ENCODE measurements around the gene RADIL.

The RADIL gene

GRCh38 chr7:4838626-4839334 is 44.7 kb downstream of the RADIL start:
- H3K9ac ChIP-seq (ENCODE audit: low read depth in 1 of 2, low read length in 2 of 2) = no peak overlapping the region
- no peaks in the 10 kb centered on the region for H3K36me3 ChIP-seq (ENCODE audit: control insufficient read depth in 2 of 2, insufficient read depth in 2 of 2, low read length in 2 of 2)
- H3K9me3 ChIP-seq (ENCODE audit: control insufficient read depth in 2 of 2, low read length in 2 of 2) = no peaks in the 10 kb centered on the region
- H3K4me1 ChIP-seq (ENCODE audit: control insufficient read depth in 2 of 2, insufficient read depth in 2 of 2, low read length in 2 of 2) = no peaks in the 10 kb centered on the region
- H3K27me3 ChIP-seq (ENCODE audit: control insufficient read depth in 2 of 2, insufficient read depth in 2 of 2, low read length in 2 of 2) = no peaks in the 10 kb centered on the region
- H3K4me3 ChIP-seq (ENCODE audit: low read length in 2 of 2) = no peak overlapping the region
- H3K27ac ChIP-seq (ENCODE audit: low read depth in 2 of 2, low read length in 2 of 2) = no peak overlapping the region

GRCh38 chr7:4837803-4838625 is 45.5 kb downstream of the RADIL start:
- Histone ChIP-seq H3K9ac (ENCODE audit: low read depth in 1 of 2, low read length in 2 of 2) (no peak overlapping the region), H3K4me3 (ENCODE audit: low read length in 2 of 2) (no peak overlapping the region), H3K36me3 (ENCODE audit: control insufficient read depth in 2 of 2, insufficient read depth in 2 of 2, low read length in 2 of 2) (no peaks in the 10 kb centered on the region), H3K27me3 (ENCODE audit: control insufficient read depth in 2 of 2, insufficient read depth in 2 of 2, low read length in 2 of 2) (no peaks in the 10 kb centered on the region), H3K4me1 (ENCODE audit: control insufficient read depth in 2 of 2, insufficient read depth in 2 of 2, low read length in 2 of 2) (no peaks in the 10 kb centered on the region), H3K9me3 (ENCODE audit: control insufficient read depth in 2 of 2, low read length in 2 of 2) (no peaks in the 10 kb centered on the region), H3K27ac (ENCODE audit: low read depth in 2 of 2, low read length in 2 of 2) (no peak overlapping the region)

- Histone ChIP-seq H3K4me3 (ENCODE audit: low read length in 2 of 2) (no peak overlapping the region), H3K9me3 (ENCODE audit: control insufficient read depth in 2 of 2, low read length in 2 of 2) (no peaks in the 10 kb centered on the region), H3K9ac (ENCODE audit: low read depth in 1 of 2, low read length in 2 of 2) (no peak overlapping the region), H3K36me3 (ENCODE audit: control insufficient read depth in 2 of 2, insufficient read depth in 2 of 2, low read length in 2 of 2) (no peaks in the 10 kb centered on the region), H3K4me1 (ENCODE audit: control insufficient read depth in 2 of 2, insufficient read depth in 2 of 2, low read length in 2 of 2) (no peaks in the 10 kb centered on the region), H3K27ac (ENCODE audit: low read depth in 2 of 2, low read length in 2 of 2) (no peak overlapping the region), H3K27me3 (ENCODE audit: control insufficient read depth in 2 of 2, insufficient read depth in 2 of 2, low read length in 2 of 2) (no peaks in the 10 kb centered on the region)
These were observed 46.3 kb downstream of the RADIL start for GRCh38 chr7:4837041-4837802.

GRCh38 chr7:4836206-4836661 is 47.3 kb downstream of the RADIL start:
- Histone ChIP-seq H3K4me1 (ENCODE audit: control insufficient read depth in 2 of 2, insufficient read depth in 2 of 2, low read length in 2 of 2) (no peaks in the 10 kb centered on the region), H3K36me3 (ENCODE audit: control insufficient read depth in 2 of 2, insufficient read depth in 2 of 2, low read length in 2 of 2) (no peaks in the 10 kb centered on the region), H3K27me3 (ENCODE audit: control insufficient read depth in 2 of 2, insufficient read depth in 2 of 2, low read length in 2 of 2) (no peaks in the 10 kb centered on the region), H3K9me3 (ENCODE audit: control insufficient read depth in 2 of 2, low read length in 2 of 2) (no peaks in the 10 kb centered on the region), H3K27ac (ENCODE audit: low read depth in 2 of 2, low read length in 2 of 2) (no peak overlapping the region), H3K9ac (ENCODE audit: low read depth in 1 of 2, low read length in 2 of 2) (no peak overlapping the region), H3K4me3 (ENCODE audit: low read length in 2 of 2) (no peak overlapping the region)

- Histone ChIP-seq H3K9me3 (ENCODE audit: control insufficient read depth in 2 of 2, low read length in 2 of 2) (no peaks in the 10 kb centered on the region), H3K4me3 (ENCODE audit: low read length in 2 of 2) (no peak overlapping the region), H3K27me3 (ENCODE audit: control insufficient read depth in 2 of 2, insufficient read depth in 2 of 2, low read length in 2 of 2) (no peaks in the 10 kb centered on the region), H3K27ac (ENCODE audit: low read depth in 2 of 2, low read length in 2 of 2) (no peak overlapping the region), H3K9ac (ENCODE audit: low read depth in 1 of 2, low read length in 2 of 2) (no peak overlapping the region), H3K36me3 (ENCODE audit: control insufficient read depth in 2 of 2, insufficient read depth in 2 of 2, low read length in 2 of 2) (no peaks in the 10 kb centered on the region), H3K4me1 (ENCODE audit: control insufficient read depth in 2 of 2, insufficient read depth in 2 of 2, low read length in 2 of 2) (no peaks in the 10 kb centered on the region)
These were observed 47.9 kb downstream of the RADIL start for GRCh38 chr7:4835398-4836205.

GRCh38 chr7:4834601-4835397 is 48.7 kb downstream of the RADIL start:
- Histone ChIP-seq H3K27me3 (ENCODE audit: control insufficient read depth in 2 of 2, insufficient read depth in 2 of 2, low read length in 2 of 2) (no peaks in the 10 kb centered on the region), H3K36me3 (ENCODE audit: control insufficient read depth in 2 of 2, insufficient read depth in 2 of 2, low read length in 2 of 2) (no peaks in the 10 kb centered on the region), H3K9me3 (ENCODE audit: control insufficient read depth in 2 of 2, low read length in 2 of 2) (no peaks in the 10 kb centered on the region), H3K4me3 (ENCODE audit: low read length in 2 of 2) (no peak overlapping the region), H3K4me1 (ENCODE audit: control insufficient read depth in 2 of 2, insufficient read depth in 2 of 2, low read length in 2 of 2) (no peaks in the 10 kb centered on the region), H3K9ac (ENCODE audit: low read depth in 1 of 2, low read length in 2 of 2) (no peak overlapping the region), H3K27ac (ENCODE audit: low read depth in 2 of 2, low read length in 2 of 2) (no peak overlapping the region)

GRCh38 chr7:4833691-4834600 is 49.6 kb downstream of the RADIL start:
- H3K9ac ChIP-seq (ENCODE audit: low read depth in 1 of 2, low read length in 2 of 2) = no peak overlapping the region
- no peak overlapping the region for H3K27ac ChIP-seq (ENCODE audit: low read depth in 2 of 2, low read length in 2 of 2)
- H3K36me3 ChIP-seq (ENCODE audit: control insufficient read depth in 2 of 2, insufficient read depth in 2 of 2, low read length in 2 of 2) = no peaks in the 10 kb centered on the region
- H3K4me1 ChIP-seq (ENCODE audit: control insufficient read depth in 2 of 2, insufficient read depth in 2 of 2, low read length in 2 of 2) = no peaks in the 10 kb centered on the region
- no peak overlapping the region for H3K4me3 ChIP-seq (ENCODE audit: low read length in 2 of 2)
- no peaks in the 10 kb centered on the region for H3K9me3 ChIP-seq (ENCODE audit: control insufficient read depth in 2 of 2, low read length in 2 of 2)
- H3K27me3 ChIP-seq (ENCODE audit: control insufficient read depth in 2 of 2, insufficient read depth in 2 of 2, low read length in 2 of 2) = no peaks in the 10 kb centered on the region

GRCh38 chr7:4833176-4833575 is 50.3 kb downstream of the RADIL start:
- Histone ChIP-seq H3K9me3 (ENCODE audit: control insufficient read depth in 2 of 2, low read length in 2 of 2) (no peaks in the 10 kb centered on the region), H3K4me1 (ENCODE audit: control insufficient read depth in 2 of 2, insufficient read depth in 2 of 2, low read length in 2 of 2) (no peaks in the 10 kb centered on the region), H3K9ac (ENCODE audit: low read depth in 1 of 2, low read length in 2 of 2) (no peak overlapping the region), H3K36me3 (ENCODE audit: control insufficient read depth in 2 of 2, insufficient read depth in 2 of 2, low read length in 2 of 2) (no peaks in the 10 kb centered on the region), H3K27me3 (ENCODE audit: control insufficient read depth in 2 of 2, insufficient read depth in 2 of 2, low read length in 2 of 2) (no peaks in the 10 kb centered on the region), H3K4me3 (ENCODE audit: low read length in 2 of 2) (no peak overlapping the region), H3K27ac (ENCODE audit: low read depth in 2 of 2, low read length in 2 of 2) (no peak overlapping the region)

All from mucosa of rectum (tissue), 2 donors.